SHP77 treated with DMSO at 0.1 percent for 48 hours (cell line): ENCODE data around the gene TMEM201.

Experiments used
- DNase-seq: peaks from one replicate; lab custom pipeline; 2025; lab: John Stamatoyannopoulos, UW

Gene TMEM201

GRCh38 chr1:9600861-9601834 is 12.4 kb downstream of the TMEM201 start:
- DNase-seq: no peak

GRCh38 chr1:9601942-9602793 is 13.5 kb downstream of the TMEM201 start:
- DNase-seq: no peak

- no peak for DNase-seq
Measured at GRCh38 chr1:9602794-9603167, 14.1 kb downstream of the TMEM201 start.

GRCh38 chr1:9603307-9603706 is 14.6 kb downstream of the TMEM201 start:
- no peak for DNase-seq

GRCh38 chr1:9603766-9604753 is 15.3 kb downstream of the TMEM201 start:
- DNase-seq: no peak

GRCh38 chr1:9604836-9605235 is 16.1 kb downstream of the TMEM201 start:
- DNase-seq: no peak

- no peak for DNase-seq
Measured at GRCh38 chr1:9605946-9606455, 17.3 kb downstream of the TMEM201 start.

- DNase-seq: no peak
Measured at GRCh38 chr1:9606458-9606857, 17.7 kb downstream of the TMEM201 start.

- DNase-seq: no peak
Measured at GRCh38 chr1:9606948-9607347, 18.2 kb downstream of the TMEM201 start.

GRCh38 chr1:9607352-9607751 is 18.6 kb downstream of the TMEM201 start:
- no peak for DNase-seq

GRCh38 chr1:9609998-9610397 is 21.3 kb downstream of the TMEM201 start:
- no peak for DNase-seq

- DNase-seq: no peak
Measured at GRCh38 chr1:9610548-9610947, 21.8 kb downstream of the TMEM201 start.

- no peak for DNase-seq
Measured at GRCh38 chr1:9611716-9612115, 23.0 kb downstream of the TMEM201 start.

- no peak for DNase-seq
Measured at GRCh38 chr1:9612162-9612845, 23.6 kb downstream of the TMEM201 start.

GRCh38 chr1:9612871-9613624 is 24.3 kb downstream of the TMEM201 start:
- DNase-seq: no peak

- no peak for DNase-seq
Measured at GRCh38 chr1:9613625-9614299, 25.1 kb downstream of the TMEM201 start.

- DNase-seq: no peak
Measured at GRCh38 chr1:9615316-9616063, 26.8 kb downstream of the TMEM201 start.

GRCh38 chr1:9618909-9619679 is 30.4 kb downstream of the TMEM201 start:
- DNase-seq: no peak
